NCI-H446 (cell line): ENCODE measurements around the gene PLSCR3.

Experiments used
- DNase-seq, 2 experiments: peaks; one replicate each; lab custom pipeline; 2025; lab: John Stamatoyannopoulos, UW

The PLSCR3 gene

DNA sequence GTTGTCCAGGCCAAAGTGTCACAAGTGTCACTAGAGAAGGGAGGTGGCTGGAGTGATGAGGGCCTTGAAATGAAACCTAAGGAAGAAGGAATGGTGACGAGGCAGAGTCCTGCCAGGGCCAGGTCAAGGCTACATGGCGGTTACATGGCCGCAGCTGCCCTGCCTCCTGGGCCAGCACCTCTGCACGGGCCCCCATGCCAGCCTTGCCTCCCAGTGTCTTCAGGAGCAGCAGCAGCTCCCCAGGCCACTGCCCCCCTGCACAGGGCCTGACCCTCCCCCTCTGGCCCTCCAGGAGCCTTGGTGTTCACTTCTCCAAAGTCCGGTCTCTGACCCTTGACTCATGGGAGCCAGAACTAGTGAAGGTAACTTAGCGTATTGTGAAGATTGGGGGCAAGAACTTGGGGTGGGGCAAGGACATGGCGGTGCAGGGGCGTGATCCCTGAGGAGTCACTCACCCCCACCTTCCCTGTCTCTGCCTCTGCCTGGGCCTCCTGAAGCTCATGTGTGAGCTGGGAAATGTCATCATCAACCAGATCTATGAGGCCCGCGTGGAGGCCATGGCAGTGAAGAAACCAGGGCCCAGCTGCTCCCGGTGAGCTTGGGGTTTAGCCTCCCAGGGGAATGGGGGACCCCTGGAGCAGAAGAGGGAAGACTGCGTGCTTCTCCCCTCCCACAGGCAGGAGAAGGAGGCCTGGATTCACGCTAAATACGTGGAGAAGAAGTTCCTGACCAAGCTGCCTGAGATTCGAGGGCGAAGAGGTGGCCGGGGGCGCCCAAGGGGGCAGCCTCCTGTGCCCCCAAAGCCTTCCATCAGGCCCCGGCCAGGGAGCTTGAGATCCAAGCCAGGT lies 46.5 kb downstream of the PLSCR3 start:
- no peak for DNase-seq

- DNase-seq = no peak
Measured at GRCh38 chr17:7346761-7347614, 47.3 kb downstream of the PLSCR3 start.

DNA sequence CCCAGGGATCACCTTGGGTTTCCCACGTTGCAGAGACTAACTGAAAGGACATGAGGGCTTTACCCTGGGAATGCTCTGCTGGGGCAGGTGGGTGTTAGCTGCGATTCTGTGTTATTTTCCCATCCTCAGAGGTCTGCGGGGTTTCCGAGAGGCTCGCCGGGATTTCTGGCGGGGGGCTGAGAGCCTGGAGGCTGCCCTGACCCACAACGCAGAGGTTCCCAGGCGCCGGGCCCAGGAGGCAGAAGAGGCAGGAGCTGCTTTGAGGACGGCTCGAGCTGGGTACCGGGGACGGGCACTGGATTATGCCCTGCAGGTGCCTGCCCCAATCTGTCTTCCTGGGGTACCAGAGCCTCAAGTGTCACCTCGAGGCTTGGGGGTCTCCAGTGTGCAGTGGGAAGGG lies 51.1 kb downstream of the PLSCR3 start:
- DNase-seq = no peak

GRCh38 chr17:7341842-7342241 lies 52.5 kb downstream of the PLSCR3 start:
- DNase-seq = no peak

- no peak for DNase-seq
Measured at GRCh38 chr17:7340179-7340578, 54.1 kb downstream of the PLSCR3 start.
